Adipose tissue (tissue), 3 donors: ENCODE results near the gene VASH2. TPM values are rescaled to one million over a fixed set of nuclear protein-coding genes. Genes with fewer than 3 reads are reported as not detected.

Experiments used
- H3K27ac ChIP-seq: one replicate; pipeline ENCODE4 v1.5.1; 2013; ENCODE audit warnings: low read depth, low read length
- WGBS, 3 donors: extraction: QIAGEN DNeasy Blood & Tissue Kit; methylation state at CpG; one replicate each; pipeline ENCODE4 v1.1.7; 2013; 5-methylcytosine and 5-hydroxymethylcytosine counted together
- polyA plus RNA-seq, 3 donors: library from polyadenylated mRNA; stranded (reverse); fragments of 200-250 nt; gene quantifications; one replicate each; pipeline ENCODE4 v1.2.3, GENCODE V29; 2013
- donor health status: healthy with polysubstance abuse.
- donor health status: Bipolar disorder and iron deficiency.
- donor health status: healthy.

VASH2 gene
- polyA plus RNA-seq, 3 donors, result 0.07 to 5.2 (median 0.94) TPM

DNA sequence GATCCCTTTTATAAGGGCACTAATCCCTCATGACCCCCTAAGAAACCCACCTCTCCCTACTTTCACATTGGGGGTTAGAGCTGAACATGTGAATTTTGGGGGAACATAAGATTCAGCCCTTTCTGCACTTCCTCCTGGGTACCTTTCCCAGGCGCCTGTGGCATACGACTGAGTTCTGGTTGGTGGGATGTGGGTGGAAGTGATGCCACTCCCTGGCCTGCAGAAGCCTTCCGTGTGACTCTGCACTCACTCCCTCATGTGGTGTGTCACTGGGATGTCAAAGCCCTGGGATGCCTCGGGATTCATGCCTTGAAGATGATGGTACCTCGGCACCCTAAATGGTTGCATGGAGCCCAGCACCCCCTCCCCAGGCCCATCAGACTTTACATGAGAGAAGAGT lies 28.3 kb upstream of the VASH2 start:
- 76 to 83% (median 76%) methylated on average over 5 of the region's 5 CpGs for WGBS, 3 donors
- no peak overlapping the region for H3K27ac ChIP-seq

DNA sequence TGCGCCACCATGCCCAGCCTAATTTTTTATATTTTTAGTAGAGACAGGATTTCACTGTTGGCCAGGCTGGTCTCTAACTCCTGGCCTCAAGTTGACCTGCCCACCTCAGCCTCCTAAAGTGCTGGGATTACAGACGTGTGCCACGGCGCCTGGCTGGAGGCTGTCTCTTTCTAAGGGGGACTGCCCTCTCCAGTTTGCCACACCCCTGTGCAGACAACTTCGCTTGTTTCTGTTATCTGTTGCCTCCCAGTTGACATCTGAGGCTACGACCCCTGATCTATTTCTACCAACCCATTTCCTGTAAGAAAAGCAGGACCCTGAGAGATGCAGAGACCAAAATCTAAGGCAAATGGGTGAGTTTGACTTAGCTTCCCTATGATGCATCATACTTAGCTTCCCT lies 24.0 kb upstream of the VASH2 start:
- WGBS, 3 donors, result 80 to 95% (median 87%) methylated on average over 6 of the region's 6 CpGs
- no peak overlapping the region for H3K27ac ChIP-seq

GRCh38 chr1:212928323-212929291 lies 21.7 kb upstream of the VASH2 start:
- 50 to 57% (median 51%) methylated on average over 10 of the region's 10 CpGs for WGBS, 3 donors
- H3K27ac ChIP-seq, result no peak overlapping the region

- WGBS, 3 donors, result 79 to 92% (median 80%) methylated on average over 10 of the region's 10 CpGs
- H3K27ac ChIP-seq, result no peak overlapping the region
Measured at GRCh38 chr1:212930986-212931678, 19.2 kb upstream of the VASH2 start.

- WGBS, 3 donors, result 86 to 98% (median 95%) methylated on average over 1 of the region's 1 CpG
- H3K27ac ChIP-seq, result no peak overlapping the region
Measured at GRCh38 chr1:212933815-212934471, 16.4 kb upstream of the VASH2 start.

DNA sequence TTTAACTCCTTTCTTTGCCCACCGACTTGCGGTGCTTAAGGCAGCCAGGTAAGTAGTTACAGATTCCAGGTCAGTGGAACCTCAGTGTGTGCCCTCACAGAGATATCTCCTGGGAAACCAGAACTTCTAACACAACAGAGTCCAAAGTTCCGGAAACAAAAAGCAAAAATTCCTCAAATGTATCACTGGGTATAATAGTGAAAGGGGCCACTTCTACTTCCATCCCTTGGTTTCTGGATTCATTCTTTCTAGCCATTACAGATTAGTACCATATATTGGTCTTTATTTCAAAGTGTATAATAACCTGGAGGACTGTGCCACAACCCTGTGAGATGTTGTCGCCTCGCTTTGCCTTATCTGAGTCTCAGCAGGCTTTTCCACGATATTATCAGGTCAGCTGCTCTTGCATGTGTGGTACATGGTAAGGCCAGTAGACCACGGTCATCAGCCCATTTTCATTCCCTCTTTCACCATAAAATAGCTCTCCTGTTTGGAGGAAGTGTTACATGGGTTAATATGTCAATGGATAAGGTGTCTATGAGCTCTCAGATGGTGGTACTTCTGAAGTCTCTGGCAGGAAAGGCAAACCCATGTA lies 14.9 kb upstream of the VASH2 start:
- WGBS, 3 donors, result 88 to 95% (median 90%) methylated on average over 7 of the region's 7 CpGs
- H3K27ac ChIP-seq, result no peak overlapping the region

- H3K27ac ChIP-seq, result no peak overlapping the region
- 91 to 96% (median 96%) methylated on average over 3 of the region's 3 CpGs for WGBS, 3 donors
Measured at GRCh38 chr1:212937034-212937433, 13.3 kb upstream of the VASH2 start.

DNA sequence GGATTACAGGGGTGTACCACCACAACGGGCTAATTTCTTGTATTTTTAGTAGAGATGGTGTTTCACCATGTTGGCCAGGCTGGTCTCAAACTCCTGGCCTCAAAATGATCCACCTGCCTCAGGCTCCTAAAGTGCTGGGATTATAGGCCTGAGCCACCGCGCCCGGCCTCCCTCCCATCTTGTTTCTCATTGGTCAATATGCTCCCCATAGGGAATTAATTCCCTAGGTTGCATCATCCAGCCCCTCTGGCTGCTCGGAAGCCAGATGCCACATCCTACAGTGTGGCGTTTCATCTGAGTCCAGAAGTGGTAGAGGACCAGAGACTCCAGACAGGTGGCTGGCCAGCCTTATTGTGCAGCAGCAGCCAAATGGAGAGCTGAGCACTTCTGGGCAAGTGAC lies 11.5 kb upstream of the VASH2 start:
- WGBS, 3 donors, result 87 to 96% (median 95%) methylated on average over 6 of the region's 6 CpGs
- no peak overlapping the region for H3K27ac ChIP-seq

- no peak overlapping the region for H3K27ac ChIP-seq
- WGBS, 3 donors, result 84 to 93% (median 85%) methylated on average over 1 of the region's 1 CpG
Measured at GRCh38 chr1:212941452-212941851, 8.9 kb upstream of the VASH2 start.

- WGBS, 3 donors, result 79 to 91% (median 89%) methylated on average over 6 of the region's 6 CpGs
Measured at GRCh38 chr1:212942679-212943392, 7.5 kb upstream of the VASH2 start.

GRCh38 chr1:212943393-212943710 lies 7.0 kb upstream of the VASH2 start:
- WGBS, 3 donors, result 71 to 83% (median 76%) methylated on average over 4 of the region's 4 CpGs
- no peak overlapping the region for H3K27ac ChIP-seq

More at GRCh38 chr1:212942679-212943392, 7.5 kb upstream of the VASH2 start:
- no peak overlapping the region for H3K27ac ChIP-seq

DNA sequence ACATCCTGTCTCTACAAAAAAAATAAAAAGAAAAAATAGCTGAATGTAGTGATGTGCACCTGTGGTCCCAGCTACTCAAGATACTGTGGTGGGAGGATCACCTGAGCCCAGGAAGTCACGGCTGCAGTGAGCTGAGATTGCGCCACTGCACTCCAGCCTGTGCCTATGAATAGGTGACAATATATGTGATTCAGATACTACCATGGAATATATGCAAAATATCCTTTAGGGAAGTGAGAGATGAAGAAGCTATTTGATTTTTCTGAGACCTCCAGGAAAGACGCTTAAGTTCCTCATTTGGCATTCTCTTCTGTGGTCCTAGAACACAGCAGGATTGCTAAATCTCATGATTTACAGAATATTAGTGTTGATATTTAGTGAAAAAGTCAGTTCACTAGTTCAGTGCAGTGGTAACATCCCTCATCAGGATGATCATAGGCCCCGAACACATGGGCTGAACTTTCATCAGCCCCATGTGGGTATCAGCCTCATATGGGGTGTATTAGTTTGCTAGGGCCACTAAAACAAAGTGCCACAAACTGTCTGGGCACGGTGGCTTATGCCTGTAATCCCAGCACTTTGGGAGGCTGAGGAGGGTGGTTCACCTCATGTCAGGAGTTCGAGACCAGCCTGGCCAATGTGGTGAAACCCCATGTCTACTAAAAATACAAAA lies 6.0 kb upstream of the VASH2 start:
- 77 to 83% (median 81%) methylated on average over 6 of the region's 6 CpGs for WGBS, 3 donors
- no peak overlapping the region for H3K27ac ChIP-seq

DNA sequence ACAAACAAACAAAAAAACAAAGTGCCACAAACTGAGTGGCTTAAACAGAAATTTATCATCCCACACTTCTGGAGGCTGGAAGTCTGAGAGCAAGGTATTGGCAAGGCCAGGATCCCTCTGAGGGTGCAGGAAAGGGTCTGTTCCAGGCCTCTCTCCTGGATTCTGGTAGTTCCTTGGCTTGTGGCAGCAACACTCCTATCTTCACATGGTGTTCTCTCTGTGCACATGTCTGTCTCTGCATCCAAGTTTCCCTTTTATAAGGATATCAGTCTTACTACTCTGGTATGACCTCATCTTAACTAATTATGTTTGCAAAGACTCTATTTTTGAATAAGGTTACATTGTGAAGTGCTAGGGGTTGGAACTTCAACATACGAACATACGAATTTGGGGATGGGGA lies 5.3 kb upstream of the VASH2 start:
- H3K27ac ChIP-seq, result no peak overlapping the region
- 81 to 85% (median 85%) methylated on average over 2 of the region's 2 CpGs for WGBS, 3 donors

- 84 to 92% (median 92%) methylated on average over 4 of the region's 4 CpGs for WGBS, 3 donors
- H3K27ac ChIP-seq, result no peak overlapping the region
Measured at GRCh38 chr1:212945463-212946160, 4.7 kb upstream of the VASH2 start.

- H3K27ac ChIP-seq, result no peak overlapping the region
Measured at GRCh38 chr1:212946872-212947271, 3.5 kb upstream of the VASH2 start.

DNA sequence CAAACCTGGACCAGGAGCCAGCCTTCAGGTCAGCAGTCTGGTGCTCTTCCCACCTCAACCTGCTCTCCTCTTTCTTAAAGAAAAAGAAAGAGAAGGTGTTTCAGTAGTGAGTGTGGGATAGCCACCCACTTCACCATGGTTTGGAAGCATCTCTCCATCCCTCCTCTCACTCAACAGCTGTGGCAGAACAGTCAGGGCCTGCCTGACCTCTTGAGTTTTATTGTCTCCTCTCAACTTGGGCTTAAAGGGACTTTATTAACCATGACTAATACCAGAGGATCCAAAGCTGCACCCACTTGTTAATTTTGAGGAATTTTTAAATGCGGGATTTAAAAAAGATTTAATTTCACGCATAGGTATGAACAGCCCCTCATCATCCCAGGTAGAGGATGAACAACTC lies 570 bp upstream of the VASH2 start:
- 27 to 70% (median 31%) methylated on average over 2 of the region's 2 CpGs for WGBS, 3 donors

More for the DNA sequence above, 570 bp upstream of the VASH2 start:
- H3K27ac ChIP-seq, result no peak overlapping the region
